ENCODE results near the gene MINDY2. TPM values are rescaled to one million over a fixed set of nuclear protein-coding genes. Genes with fewer than 3 reads are reported as not detected.
A peak's percentile ranks its signal among the peaks of the same experiment; 100 is the strongest.

Gene MINDY2
- total and polyA plus RNA-seq, 10 of the 15 experiments (the other 5 are each of a cell fraction or from before 2014, with no cell fraction given) = 0.73 to 9.4 (median 3.3) TPM

GRCh38 chr15:58758141-58758540, 13.0 kb upstream of the MINDY2 start (continued):
- TF ChIP-seq ETV6 (conservative IDR thresholded peaks at IDR 0.05 in 1 of 2, IDR thresholded peaks at IDR 0.05 in 1 of 2; ENCODE audit: borderline replicate concordance in 1 of 2, low read depth in 1 of 2) (no peak), BACH1 (IDR thresholded peaks at IDR 0.05; ENCODE audit: borderline replicate concordance) (no peak), SMAD1 (IDR thresholded peaks at IDR 0.05; ENCODE audit: low read depth, partially characterized antibody) (no peak), HCFC1 (IDR thresholded peaks at IDR 0.05; ENCODE audit: low read length) (no peak), SMC3 (IDR thresholded peaks at IDR 0.05; ENCODE audit: borderline replicate concordance, low read length) (peak; percentile 60; the same call in 1 of the 2 replicates), YBX1 (IDR thresholded peaks at IDR 0.05) (no peak), NR2F1 (conservative IDR thresholded peaks at IDR 0.05) (peak; percentile 81), RELA (IDR thresholded peaks at IDR 0.05; ENCODE audit: borderline replicate concordance, partially characterized antibody) (no peak)
- TF ChIP-seq, protein P1, sequence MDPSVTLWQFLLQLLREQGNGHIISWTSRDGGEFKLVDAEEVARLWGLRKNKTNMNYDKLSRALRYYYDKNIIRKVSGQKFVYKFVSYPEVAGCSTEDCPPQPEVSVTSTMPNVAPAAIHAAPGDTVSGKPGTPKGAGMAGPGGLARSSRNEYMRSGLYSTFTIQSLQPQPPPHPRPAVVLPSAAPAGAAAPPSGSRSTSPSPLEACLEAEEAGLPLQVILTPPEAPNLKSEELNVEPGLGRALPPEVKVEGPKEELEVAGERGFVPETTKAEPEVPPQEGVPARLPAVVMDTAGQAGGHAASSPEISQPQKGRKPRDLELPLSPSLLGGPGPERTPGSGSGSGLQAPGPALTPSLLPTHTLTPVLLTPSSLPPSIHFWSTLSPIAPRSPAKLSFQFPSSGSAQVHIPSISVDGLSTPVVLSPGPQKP (IDR thresholded peaks at IDR 0.05; ENCODE audit: low read depth, low read length) = no peak
- TF ChIP-seq, protein P2, sequence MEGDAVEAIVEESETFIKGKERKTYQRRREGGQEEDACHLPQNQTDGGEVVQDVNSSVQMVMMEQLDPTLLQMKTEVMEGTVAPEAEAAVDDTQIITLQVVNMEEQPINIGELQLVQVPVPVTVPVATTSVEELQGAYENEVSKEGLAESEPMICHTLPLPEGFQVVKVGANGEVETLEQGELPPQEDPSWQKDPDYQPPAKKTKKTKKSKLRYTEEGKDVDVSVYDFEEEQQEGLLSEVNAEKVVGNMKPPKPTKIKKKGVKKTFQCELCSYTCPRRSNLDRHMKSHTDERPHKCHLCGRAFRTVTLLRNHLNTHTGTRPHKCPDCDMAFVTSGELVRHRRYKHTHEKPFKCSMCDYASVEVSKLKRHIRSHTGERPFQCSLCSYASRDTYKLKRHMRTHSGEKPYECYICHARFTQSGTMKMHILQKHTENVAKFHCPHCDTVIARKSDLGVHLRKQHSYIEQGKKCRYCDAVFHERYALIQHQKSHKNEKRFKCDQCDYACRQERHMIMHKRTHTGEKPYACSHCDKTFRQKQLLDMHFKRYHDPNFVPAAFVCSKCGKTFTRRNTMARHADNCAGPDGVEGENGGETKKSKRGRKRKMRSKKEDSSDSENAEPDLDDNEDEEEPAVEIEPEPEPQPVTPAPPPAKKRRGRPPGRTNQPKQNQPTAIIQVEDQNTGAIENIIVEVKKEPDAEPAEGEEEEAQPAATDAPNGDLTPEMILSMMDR (IDR thresholded peaks at IDR 0.05 in 2 of 3, conservative IDR thresholded peaks at IDR 0.05 in 1 of 3; ENCODE audit: control insufficient read depth in 2 of 3, extremely low read depth in 1 of 3, insufficient read depth in 1 of 3, low read depth in 3 of 3, low read length in 3 of 3) = peak; percentile 36 to 65 (median 44); a peak in 5 of 6 replicates

Measured in GM12878 (cell line).